K562 (cell line): ENCODE data around the gene ANKS1A. TPM values are rescaled to one million over a fixed set of nuclear protein-coding genes. Genes with fewer than 3 reads are reported as not detected.

Experiments used
- ATAC-seq: fragments of 200-7000 bp; cut with Tn5 transposase; 3 replicates; pipeline ENCODE4 v1.9.1; 2020; ENCODE audit warnings: moderate library complexity
- BruUV-seq: library from RNA; stranded (reverse); fragments of 400-500 nt; replicated peaks from 2 replicates; lab custom pipeline; 2021; lab: Mats Ljungman, UMichigan
- CTCF ChIA-PET: fragments of 300-600 bp; formaldehyde crosslinking; extraction: SDS; loops from one replicate; lab custom pipeline; 2021; ENCODE audit warnings: low intra/inter-chr PET ratio; lab: Yijun Ruan, JAX
- POLR2A ChIA-PET: fragments of 300-600, 350-650 bp; sonication (Branson Sonifier 250); formaldehyde crosslinking; extraction: SDS; loops from one replicate; lab custom pipeline; 2021; ENCODE audit warnings: antibody characterized with exemption, inconsistent platforms; lab: Yijun Ruan, JAX
- DNase-seq, 4 experiments: peaks; one replicate each; pipeline versions ENCODE4 v3.0.0 to v3.0.0-alpha.2; 2011 to 2018; ENCODE audit warnings: low spot score in 3 of 4, mixed read lengths in 3 of 4; ENCODE audit errors: extremely low read depth in 1 of 4
- FAIRE-seq: peaks from 2 replicates; lab custom pipeline; 2011; peaks lifted over from hg19 to GRCh38; lab: Jason Lieb, UNC
- H2AFZ ChIP-seq: 2 replicates; pipeline ENCODE4 v1.6.0; 2011; ENCODE audit warnings: low read depth, low read length, control low read depth, inconsistent platforms
- H3K27ac ChIP-seq: fragments of 200-600 bp; 3 replicates; pipeline ENCODE4 v1.8.0; 2011; ENCODE audit warnings: low read depth, mild to moderate bottlenecking, control low read depth, inconsistent platforms, low read length, moderate library complexity, mixed read lengths; ENCODE audit errors: extremely low read depth
- H3K27me3 ChIP-seq, 2 experiments: fragments of 300-600 bp in 1 of 2; 2 replicates in 1 of 2; 3 replicates in 1 of 2; pipeline versions ENCODE4 v1.6.0 to v1.8.0; 2011; ENCODE audit warnings: inconsistent platforms in 2 of 2, low read length in 2 of 2, mild to moderate bottlenecking in 1 of 2, mixed read lengths in 1 of 2, moderate library complexity in 1 of 2; ENCODE audit not compliant: control insufficient read depth in 2 of 2, insufficient read depth in 2 of 2
- H3K36me3 ChIP-seq: fragments of 300-600 bp; 3 replicates; pipeline ENCODE4 v1.8.0; 2011; ENCODE audit warnings: mild to moderate bottlenecking, low read length, inconsistent platforms; ENCODE audit not compliant: control insufficient read depth, insufficient read depth
- H3K4me1 ChIP-seq, 2 experiments: fragments of 200-600 bp in 1 of 2; replicated peaks in 1 of 2; 2 replicates in 1 of 2; 3 replicates in 1 of 2; pipeline versions ENCODE4 v1.5.1 to v1.8.0; 2011; ENCODE audit warnings: inconsistent platforms in 2 of 2, low read length in 2 of 2, mild to moderate bottlenecking in 1 of 2, mixed read lengths in 1 of 2, moderate library complexity in 1 of 2; ENCODE audit not compliant: control insufficient read depth in 2 of 2, insufficient read depth in 2 of 2
- H3K4me2 ChIP-seq: 2 replicates; pipeline ENCODE4 v1.6.1; 2011; ENCODE audit warnings: low read length, control low read depth, inconsistent platforms, mixed read lengths; ENCODE audit not compliant: insufficient read depth
- H3K4me3 ChIP-seq: fragments of 200-600 bp; sonication (generic), shearing (Covaris generic); 2 replicates; pipeline ENCODE4 v1.5.1; 2016; ENCODE audit warnings: control low read depth, inconsistent platforms
- H3K79me2 ChIP-seq: fragments of 200-600 bp; 3 replicates; pipeline ENCODE4 v1.8.0; 2011; ENCODE audit warnings: low read length, inconsistent platforms; ENCODE audit not compliant: control insufficient read depth, insufficient read depth
- H3K9ac ChIP-seq, 2 experiments: 2 replicates each; pipeline versions ENCODE4 v1.6.0 to v1.6.1; 2011; ENCODE audit warnings: low read depth in 2 of 2, low read length in 2 of 2, control low read depth in 1 of 2, inconsistent platforms in 1 of 2, mild to moderate bottlenecking in 1 of 2, mixed read lengths in 1 of 2; ENCODE audit not compliant: insufficient read depth in 1 of 2
- H3K9me1 ChIP-seq: one replicate; pipeline ENCODE4 v1.6.0; 2011; ENCODE audit warnings: inconsistent platforms, mild to moderate bottlenecking, low read length, moderate library complexity; ENCODE audit not compliant: control insufficient read depth, insufficient read depth
- H3K9me3 ChIP-seq: replicated peaks from 2 replicates; pipeline ENCODE4 v1.5.1; 2011; ENCODE audit warnings: low read depth, low read length, inconsistent platforms; ENCODE audit not compliant: control insufficient read depth, insufficient read depth
- H4K20me1 ChIP-seq: replicated peaks from 2 replicates; pipeline ENCODE4 v1.6.1; 2011; ENCODE audit warnings: low read length, inconsistent platforms, mixed read lengths; ENCODE audit not compliant: control insufficient read depth, insufficient read depth
- CREM ChIP-seq: IDR thresholded peaks from 2 replicates; pipeline ENCODE4 v1.6.1; 2014; ENCODE audit warnings: antibody characterized with exemption, low read depth
- CSDE1 ChIP-seq, 2 experiments: fragments of 450-650 bp; IDR thresholded peaks; 2 replicates each; pipeline ENCODE4 v1.6.1; 2016; ENCODE audit warnings: mild to moderate bottlenecking in 1 of 2
- CTCF ChIP-seq, 3 experiments: IDR thresholded peaks in 2 of 3; conservative IDR thresholded peaks in 1 of 3; 2 replicates each; pipeline ENCODE4 v1.5.1; 2011 to 2012; ENCODE audit warnings: low read length in 3 of 3, mild to moderate bottlenecking in 3 of 3, control low read depth in 2 of 3, improper control_type of control experiment in 1 of 3, inconsistent platforms in 1 of 3, low read depth in 1 of 3, mixed read lengths in 1 of 3, moderate library complexity in 1 of 3; ENCODE audit not compliant: insufficient read depth in 2 of 3
- ELF2 ChIP-seq: fragments of 250-450 bp; sonication (Bioruptor Pico); IDR thresholded peaks from 2 replicates; pipeline ENCODE4 v1.5.0; 2021; ENCODE audit warnings: mild to moderate bottlenecking
- GATAD2B ChIP-seq: fragments of 450-650 bp; IDR thresholded peaks from 2 replicates; pipeline ENCODE4 v1.6.1; 2017; ENCODE audit warnings: mild to moderate bottlenecking, borderline replicate concordance
- MCM2 ChIP-seq: fragments of 450-650 bp; IDR thresholded peaks from 2 replicates; pipeline ENCODE4 v1.6.1; 2017; ENCODE audit warnings: low read depth, mild to moderate bottlenecking
- MNT ChIP-seq, 2 experiments: fragments of 450-650 bp; conservative IDR thresholded peaks; 2 replicates each; pipeline ENCODE4 v1.6.1; 2017; ENCODE audit warnings: mild to moderate bottlenecking in 2 of 2, moderate library complexity in 2 of 2
- MTA1 ChIP-seq: fragments of 450-650 bp; IDR thresholded peaks from 2 replicates; pipeline ENCODE4 v1.6.1; 2017; ENCODE audit warnings: borderline replicate concordance
- PML ChIP-seq: IDR thresholded peaks from 2 replicates; pipeline ENCODE4 v1.6.1; 2012; ENCODE audit warnings: low read length, inconsistent platforms
- ZNF407 ChIP-seq: fragments of 450-650 bp; IDR thresholded peaks from 2 replicates; pipeline ENCODE4 v1.6.1; 2016; ENCODE audit warnings: low read depth
- ZNF511 ChIP-seq: sonication (generic); formaldehyde crosslinking; IDR thresholded peaks from 2 replicates; pipeline ENCODE4 v1.8.0; 2022; ENCODE audit warnings: mild to moderate bottlenecking, missing genetic modification reagents
- WGBS: fragments of 100-300 bp; shearing (Covaris generic); methylation state at CpG from one replicate; pipeline ENCODE4 v1.1.6; 2016; ENCODE audit warnings: low coverage, mixed read lengths; ENCODE audit not compliant: insufficient coverage; ENCODE audit errors: missing lambda C conversion rate; 5-methylcytosine and 5-hydroxymethylcytosine counted together
- in situ Hi-C: fragments of 300-500 bp; cut with MboI; formaldehyde crosslinking; loops from 4 replicates; pipeline ENCODE4 v1.15.0; 2018; ENCODE audit warnings: inconsistent platforms, mixed read lengths
- intact Hi-C: fragments of 100-400 bp; cut with micrococcal nuclease; formaldehyde crosslinking; loops from 2 replicates; pipeline ENCODE4 v1.14.2; 2022
- polyA plus RNA-seq, 8 experiments: library from polyadenylated mRNA; depleted of rRNA in 4 of 8; stranded (reverse) in 5 of 8; unstranded in 3 of 8; fragments of >200 nt; fragmentation: Nextera tagmentation in 2 of 8; fragmentation: Illumina TruSeq in 1 of 8; extraction: Ambion mirVana in 2 of 8; extraction: Trizol in 1 of 8; gene quantifications; 2 replicates each; pipeline versions ENCODE4 v1.2.1 to v1.2.3, GENCODE V29; 2011 to 2014; ENCODE audit warnings: inconsistent platforms in 1 of 8, missing spikeins in 1 of 8
- total RNA-seq, 7 experiments: library from RNA; depleted of rRNA in 6 of 7; stranded (reverse); fragments of >200 nt in 6 of 7; fragmentation: Illumina TruSeq in 2 of 7; extraction: Trizol in 2 of 7; gene quantifications; 2 replicates each; pipeline versions ENCODE4 v1.2.1 to v1.2.3, GENCODE V29; 2011 to 2021; ENCODE audit warnings: low replicate concordance in 1 of 7

The ANKS1A gene
- total and polyA plus RNA-seq, 9 of the 15 experiments (the other 6 are each of a cell fraction or from before 2014, with no cell fraction given) = 1.1 to 13.8 (median 5.3) TPM

- 65% methylated on average over 7 of the region's 7 CpGs for WGBS
- FAIRE-seq (no peak), ATAC-seq (no peak), DNase-seq (no peak)
- no peaks in the 10 kb centered on the region for H3K36me3 ChIP-seq
- no peak overlapping the region for H3K27ac ChIP-seq
- H4K20me1 ChIP-seq = no peaks in the 10 kb centered on the region; the same call in 1 of the 2 replicates
- POLR2A ChIA-PET = interaction anchor here (0.6 to 0.7 kb wide), 4 partner anchors 15 to 1902 kb away, joined by 3 to 4 read pairs (median 3); no protein-coding TSS in a partner anchor
- no peaks in the 10 kb centered on the region for H3K27me3 ChIP-seq
- no peaks in the 10 kb centered on the region for H3K79me2 ChIP-seq
- no peak overlapping the region for H3K4me2 ChIP-seq
- intact Hi-C loops = no loop called here
- no peak overlapping the region for H2AFZ ChIP-seq
- no TSS peak for BruUV-seq
- H3K4me3 ChIP-seq = no peak overlapping the region
- H3K9ac ChIP-seq = no peak overlapping the region
- CTCF ChIA-PET = no interaction called here
- peaks cover 0 to 3% of the 10 kb centered on the region in 2 experiments; a peak in 1 of 5 replicates for H3K4me1 ChIP-seq
- in situ Hi-C loops = no loop called here
- no peaks in the 10 kb centered on the region for H3K9me3 ChIP-seq
- peaks cover 2% of the 10 kb centered on the region for H3K9me1 ChIP-seq
- TF ChIP-seq MNT (conservative IDR thresholded peaks at IDR 0.05) (no peak), ELF2 (CRISPR knock-in tag) (no peak), MCM2 (no peak), ZNF407 (no peak), CTCF (IDR thresholded peaks at IDR 0.05 in 2 of 3, conservative IDR thresholded peaks at IDR 0.05 in 1 of 3; ENCODE audit: insufficient read depth in 2 of 3, low read depth in 1 of 3, low read length in 3 of 3) (no peak), CSDE1 (IDR thresholded peaks at IDR 0.05) (no peak), MTA1 (no peak), GATAD2B (no peak), ZNF511 (CRISPR knock-in tag) (no peak), CREM (no peak), PML (no peak)
Measured at GRCh38 chr6:35068644-35069043, 179.6 kb downstream of the ANKS1A start.
